BLaER1 treated with 17β-estradiol and CSF1 and Interleukin-3, amounts not matched to agents 10 nM and 100 nM (cell line): ENCODE data around the gene AP3D1.

Experiments
- H3K27ac ChIP-seq, 11 experiments: shearing (Covaris generic); formaldehyde crosslinking; 2 replicates each; pipeline ENCODE4 v1.8.1; 2022
- H3K27me3 ChIP-seq, 11 experiments: shearing (Covaris generic); formaldehyde crosslinking; 2 replicates each; pipeline ENCODE4 v1.8.1; 2022
- H3K36me3 ChIP-seq, 11 experiments: shearing (Covaris generic); formaldehyde crosslinking; 2 replicates each; pipeline ENCODE4 v1.8.1; 2022
- H3K4me1 ChIP-seq, 10 experiments: shearing (Covaris generic); formaldehyde crosslinking; 2 replicates each; pipeline ENCODE4 v1.8.1; 2022
- H3K4me2 ChIP-seq, 11 experiments: shearing (Covaris generic); formaldehyde crosslinking; 2 replicates each; pipeline ENCODE4 v1.8.1; 2022
- H3K4me3 ChIP-seq, 10 experiments: shearing (Covaris generic); formaldehyde crosslinking; 2 replicates each; pipeline ENCODE4 v1.8.1; 2022
- H3K9ac ChIP-seq, 11 experiments: shearing (Covaris generic); formaldehyde crosslinking; 2 replicates each; pipeline ENCODE4 v1.8.1; 2022
- H3K9me3 ChIP-seq, 11 experiments: shearing (Covaris generic); formaldehyde crosslinking; replicated peaks in 1 of 11; 2 replicates each; pipeline ENCODE4 v1.8.1; 2022
- H4K20me1 ChIP-seq, 11 experiments: shearing (Covaris generic); formaldehyde crosslinking; 2 replicates each; pipeline ENCODE4 v1.8.1; 2022
- Cebpa-rat ChIP-seq, 11 experiments: shearing (Covaris generic); IDR thresholded peaks; 2 replicates each; pipeline ENCODE4 v1.8.1; 2022

Gene AP3D1

GRCh38 chr19:2120821-2121220, 30.5 kb downstream of the AP3D1 start:
- H3K4me2 ChIP-seq, result no peak overlapping the region
- H3K27me3 ChIP-seq, result no peaks in the 10 kb centered on the region
- no peak overlapping the region for H3K27ac ChIP-seq
- H3K36me3 ChIP-seq, result peaks cover 96 to 100% (median 100%) of the 10 kb centered on the region in 11 experiments
- peaks cover 0 to 4% (median 0%) of the 10 kb centered on the region in 10 experiments; a peak in 1 of 20 replicates for H3K4me1 ChIP-seq
- no peak overlapping the region for H3K4me3 ChIP-seq
- no peak for TF ChIP-seq Cebpa-rat (IDR thresholded peaks at IDR 0.05)
- peaks cover 75 to 100% (median 96%) of the 10 kb centered on the region in 11 experiments for H4K20me1 ChIP-seq
- no peak overlapping the region for H3K9ac ChIP-seq
- no peaks in the 10 kb centered on the region for H3K9me3 ChIP-seq

GRCh38 chr19:2119921-2120785, 31.2 kb downstream of the AP3D1 start:
- Histone ChIP-seq H3K4me1 (peaks cover 0 to 11% (median 1%) of the 10 kb centered on the region in 10 experiments; a peak in 13 of 20 replicates), H3K27ac (no peak overlapping the region), H3K9ac (no peak overlapping the region), H3K4me3 (no peak overlapping the region), H3K9me3 (no peaks in the 10 kb centered on the region), H3K27me3 (no peaks in the 10 kb centered on the region), H4K20me1 (peaks cover 78 to 100% (median 97%) of the 10 kb centered on the region in 11 experiments), H3K36me3 (peaks cover 97 to 100% (median 100%) of the 10 kb centered on the region in 11 experiments), H3K4me2 (no peak overlapping the region)
- TF ChIP-seq Cebpa-rat (IDR thresholded peaks at IDR 0.05), result no peak

- Histone ChIP-seq H3K9ac (no peak overlapping the region), H3K4me2 (no peak overlapping the region), H4K20me1 (peaks cover 79 to 100% (median 97%) of the 10 kb centered on the region in 11 experiments), H3K27me3 (no peaks in the 10 kb centered on the region), H3K36me3 (peaks cover 93 to 100% (median 97%) of the 10 kb centered on the region in 11 experiments), H3K9me3 (no peaks in the 10 kb centered on the region), H3K4me1 (peaks cover 10 to 27% (median 18%) of the 10 kb centered on the region in 10 experiments), H3K27ac (no peak overlapping the region), H3K4me3 (no peak overlapping the region)
- TF ChIP-seq Cebpa-rat (IDR thresholded peaks at IDR 0.05), result no peak
Observed at GRCh38 chr19:2118438-2118837, 32.9 kb downstream of the AP3D1 start.

GRCh38 chr19:2117215-2117960, 34.0 kb downstream of the AP3D1 start:
- Histone ChIP-seq H3K4me1 (peaks cover 19 to 37% (median 28%) of the 10 kb centered on the region in 10 experiments), H3K4me3 (no peak overlapping the region), H4K20me1 (peaks cover 78 to 100% (median 96%) of the 10 kb centered on the region in 11 experiments), H3K9me3 (no peaks in the 10 kb centered on the region), H3K36me3 (peaks cover 92 to 99% (median 96%) of the 10 kb centered on the region in 11 experiments), H3K27ac (no peak overlapping the region), H3K27me3 (no peaks in the 10 kb centered on the region), H3K4me2 (no peak overlapping the region), H3K9ac (no peak overlapping the region)
- TF ChIP-seq Cebpa-rat (IDR thresholded peaks at IDR 0.05), result no peak

- TF ChIP-seq Cebpa-rat (IDR thresholded peaks at IDR 0.05), result no peak
- no peaks in the 10 kb centered on the region for H3K9me3 ChIP-seq
- peaks cover 19 to 45% (median 32%) of the 10 kb centered on the region in 10 experiments for H3K4me1 ChIP-seq
- H4K20me1 ChIP-seq, result peaks cover 78 to 100% (median 96%) of the 10 kb centered on the region in 11 experiments
- H3K4me2 ChIP-seq, result no peak overlapping the region
- H3K27ac ChIP-seq, result no peak overlapping the region
- H3K4me3 ChIP-seq, result no peak overlapping the region
- peaks cover 92 to 99% (median 96%) of the 10 kb centered on the region in 11 experiments for H3K36me3 ChIP-seq
- H3K27me3 ChIP-seq, result no peaks in the 10 kb centered on the region
- no peak overlapping the region for H3K9ac ChIP-seq
Observed at GRCh38 chr19:2116507-2116906, 34.9 kb downstream of the AP3D1 start.

- Histone ChIP-seq H3K4me2 (peak overlapping the region in 1 of 11 experiments; percentile 77; a peak in 1 of 22 replicates), H3K4me3 (no peak overlapping the region), H3K27me3 (no peaks in the 10 kb centered on the region), H3K9ac (no peak overlapping the region), H3K27ac (no peak overlapping the region), H3K4me1 (peaks cover 19 to 45% (median 32%) of the 10 kb centered on the region in 10 experiments), H3K9me3 (no peaks in the 10 kb centered on the region), H3K36me3 (peaks cover 92 to 99% (median 96%) of the 10 kb centered on the region in 11 experiments), H4K20me1 (peaks cover 81 to 100% (median 96%) of the 10 kb centered on the region in 11 experiments)
- TF ChIP-seq Cebpa-rat (IDR thresholded peaks at IDR 0.05), result no peak
Observed at GRCh38 chr19:2115911-2116426, 35.4 kb downstream of the AP3D1 start.

- Histone ChIP-seq H3K4me3 (no peak overlapping the region), H3K4me1 (peaks cover 19 to 50% (median 32%) of the 10 kb centered on the region in 10 experiments), H3K4me2 (peak overlapping the region in 4 of 11 experiments; percentile 35 to 83 (median 78); a peak in 6 of 22 replicates), H3K9ac (no peak overlapping the region), H3K36me3 (peaks cover 92 to 99% (median 96%) of the 10 kb centered on the region in 11 experiments), H3K27ac (no peak overlapping the region), H3K27me3 (no peaks in the 10 kb centered on the region), H3K9me3 (no peaks in the 10 kb centered on the region), H4K20me1 (peaks cover 81 to 100% (median 96%) of the 10 kb centered on the region in 11 experiments)
- no peak for TF ChIP-seq Cebpa-rat (IDR thresholded peaks at IDR 0.05)
Observed at GRCh38 chr19:2115324-2115723, 36.0 kb downstream of the AP3D1 start.

GRCh38 chr19:2114821-2115220, 36.5 kb downstream of the AP3D1 start:
- no peak overlapping the region for H3K4me3 ChIP-seq
- H4K20me1 ChIP-seq, result peaks cover 76 to 100% (median 96%) of the 10 kb centered on the region in 11 experiments
- H3K9me3 ChIP-seq, result no peaks in the 10 kb centered on the region
- H3K4me1 ChIP-seq, result peaks cover 19 to 55% (median 35%) of the 10 kb centered on the region in 10 experiments
- H3K9ac ChIP-seq, result no peak overlapping the region
- H3K36me3 ChIP-seq, result peaks cover 92 to 99% (median 96%) of the 10 kb centered on the region in 11 experiments
- H3K27me3 ChIP-seq, result no peaks in the 10 kb centered on the region
- TF ChIP-seq Cebpa-rat (IDR thresholded peaks at IDR 0.05), result no peak
- H3K27ac ChIP-seq, result no peak overlapping the region
- peak overlapping the region in 10 of 11 experiments; percentile 35 to 83 (median 76); a peak in 14 of 22 replicates for H3K4me2 ChIP-seq
